HFF-Myc (cell line): ENCODE measurements around the gene PLEKHH3.

ENCODE experiments used
- DNase-seq: peaks from one replicate; pipeline ENCODE4 v3.0.0-alpha.2; 2011; ENCODE audit warnings: low read depth; ENCODE audit errors: extremely low read depth
- H3K4me3 ChIP-seq: replicated peaks from 2 replicates; pipeline ENCODE4 v1.5.1; 2011; ENCODE audit warnings: low read depth, mild to moderate bottlenecking, control low read depth, low read length
- CTCF ChIP-seq: IDR thresholded peaks from 2 replicates; pipeline ENCODE4 v1.5.1; 2012; ENCODE audit warnings: mild to moderate bottlenecking, low read depth, low read length, control low read depth; ENCODE audit errors: missing control alignments

The PLEKHH3 gene

GRCh38 chr17:42698736-42699414 is 22.1 kb upstream of the PLEKHH3 start:
- no peak for TF ChIP-seq CTCF

GRCh38 chr17:42697108-42697811 is 20.5 kb upstream of the PLEKHH3 start:
- DNase-seq = no peak
- no peak for TF ChIP-seq CTCF
- H3K4me3 ChIP-seq = no peak overlapping the region

More at GRCh38 chr17:42698736-42699414, 22.1 kb upstream of the PLEKHH3 start:
- H3K4me3 ChIP-seq = no peak overlapping the region
- DNase-seq = no peak

GRCh38 chr17:42695500-42695899 is 18.7 kb upstream of the PLEKHH3 start:
- no peak overlapping the region for H3K4me3 ChIP-seq
- no peak for TF ChIP-seq CTCF
- no peak for DNase-seq

GRCh38 chr17:42694524-42694923 is 17.7 kb upstream of the PLEKHH3 start:
- no peak overlapping the region for H3K4me3 ChIP-seq

GRCh38 chr17:42692489-42692888 is 15.7 kb upstream of the PLEKHH3 start:
- TF ChIP-seq CTCF = no peak
- DNase-seq = no peak
- no peak overlapping the region for H3K4me3 ChIP-seq

More at GRCh38 chr17:42694524-42694923, 17.7 kb upstream of the PLEKHH3 start:
- DNase-seq = no peak
- no peak for TF ChIP-seq CTCF

DNA sequence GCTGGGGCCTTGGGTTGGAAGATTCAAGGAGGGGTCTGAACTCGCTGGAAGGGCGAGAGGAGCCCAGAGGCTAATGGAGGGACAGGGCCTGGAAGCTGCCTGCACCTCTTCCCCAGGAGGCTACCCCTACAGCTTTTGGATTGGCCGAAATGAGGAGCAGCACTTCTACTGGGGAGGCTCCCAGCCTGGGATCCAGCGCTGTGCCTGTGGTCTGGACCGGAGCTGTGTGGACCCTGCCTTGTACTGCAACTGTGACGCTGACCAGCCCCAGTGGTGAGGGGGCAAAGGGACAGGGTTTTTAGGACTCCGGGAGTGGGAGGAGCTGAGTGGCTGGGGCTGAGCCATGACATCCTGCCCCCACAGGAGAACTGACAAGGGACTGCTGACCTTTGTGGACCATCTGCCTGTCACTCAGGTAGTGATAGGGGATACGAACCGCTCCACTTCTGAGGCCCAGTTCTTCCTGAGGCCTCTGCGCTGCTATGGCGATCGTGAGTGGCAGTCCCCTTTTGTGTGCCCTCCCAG is 14.3 kb upstream of the PLEKHH3 start:
- H3K4me3 ChIP-seq = no peak overlapping the region
- no peak for TF ChIP-seq CTCF
- DNase-seq = no peak

DNA sequence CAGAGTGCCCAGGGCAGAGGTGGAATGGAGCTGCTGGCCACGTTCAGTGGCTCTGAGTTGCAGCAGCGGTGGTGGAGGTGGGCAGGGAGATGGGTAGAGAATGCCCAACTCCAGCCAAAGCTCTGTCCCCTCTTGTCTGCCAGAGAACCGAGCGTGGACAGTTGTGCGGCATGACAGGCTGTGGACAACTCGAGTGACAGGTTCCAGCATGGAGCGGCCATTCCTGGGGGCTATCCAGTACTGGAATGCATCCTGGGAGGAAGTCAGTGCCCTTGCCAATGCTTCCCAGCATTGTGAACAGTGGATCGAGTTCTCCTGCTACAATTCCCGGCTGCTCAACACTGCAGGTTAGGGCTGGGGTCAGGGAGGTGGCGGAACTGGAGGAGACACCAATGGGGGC is 13.8 kb upstream of the PLEKHH3 start:
- no peak for TF ChIP-seq CTCF
- H3K4me3 ChIP-seq = no peak overlapping the region
- no peak for DNase-seq
